ENCODE data around the gene DOK4. TPM values are rescaled to one million over a fixed set of nuclear protein-coding genes. Genes with fewer than 3 reads are reported as not detected.
"Not testable (repeated sequence)": the region's sequence is repeated elsewhere in the genome, so short reads cannot be mapped to it uniquely, and the experiment has no call there.

The DOK4 gene
- total RNA-seq, 1 experiment from 2014 or later, result 13.1 TPM

DNA sequence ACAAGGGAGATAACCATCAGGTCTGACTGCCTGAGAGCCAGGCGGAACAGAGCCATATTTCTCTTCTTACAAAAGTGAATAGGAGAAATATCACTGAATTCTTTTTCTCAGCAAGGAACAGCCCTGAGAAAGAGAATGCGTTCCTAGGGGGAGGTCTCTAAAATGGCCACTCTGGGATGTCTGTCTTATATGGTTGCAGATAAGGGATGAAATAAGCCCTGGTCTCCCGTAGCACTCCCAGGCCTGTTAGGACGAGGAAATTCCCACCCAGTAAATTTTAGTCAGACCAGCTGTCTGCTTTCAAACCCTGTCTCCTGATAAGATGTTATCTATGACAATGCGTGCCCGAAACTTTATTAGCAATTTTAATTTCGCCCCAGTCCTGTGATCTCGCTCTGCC is 46.3 kb downstream of the DOK4 start:
- H2BK12ac ChIP-seq (ENCODE audit: insufficient read length, low read depth, low read length); H4K5ac ChIP-seq (ENCODE audit: insufficient read length, low read depth, low read length); H2BK5ac ChIP-seq (ENCODE audit: insufficient read length, low read length); H3K23me2 ChIP-seq (ENCODE audit: insufficient read length, low read depth, low read length, poor library complexity, severe bottlenecking); H3K4ac ChIP-seq (ENCODE audit: low read depth, low read length); H3T11ph ChIP-seq (ENCODE audit: low read length); H3K56ac ChIP-seq (ENCODE audit: insufficient read length, low read depth, low read length); H3K27ac ChIP-seq (ENCODE audit: insufficient read length, low read depth, low read length); H3K27ac Mint-ChIP-seq; H3K27me3 Mint-ChIP-seq (ENCODE audit: low read depth); H4K20me1 ChIP-seq (ENCODE audit: control insufficient read depth, insufficient read depth, insufficient read length); H3K4me1 Mint-ChIP-seq; H3K79me2 ChIP-seq (ENCODE audit: insufficient read depth, low read length); H2AK5ac ChIP-seq (ENCODE audit: insufficient read length, low read length); H3K9me3 ChIP-seq (ENCODE audit: control insufficient read depth, low read depth, low read length); H3K4me3 Mint-ChIP-seq; H3K4me1 ChIP-seq (ENCODE audit: insufficient read depth, low read length); H2BK120ac ChIP-seq (ENCODE audit: low read depth, low read length, poor library complexity, severe bottlenecking); H4K8ac ChIP-seq (replicated peaks; ENCODE audit: insufficient read length, low read depth, low read length); H2BK20ac ChIP-seq (ENCODE audit: low read depth, low read length, poor library complexity, severe bottlenecking); H2AFZ ChIP-seq (ENCODE audit: low read length); H4K91ac ChIP-seq (ENCODE audit: insufficient read length, low read depth, low read length); H3K27me3 ChIP-seq (ENCODE audit: insufficient read depth, low read length); H3K9ac ChIP-seq (ENCODE audit: extremely low read depth, insufficient read length, low read length); H3K79me1 ChIP-seq (ENCODE audit: insufficient read depth, low read depth, low read length, poor library complexity, severe bottlenecking); H3K14ac ChIP-seq (ENCODE audit: insufficient read depth, low read length); H2BK15ac ChIP-seq (ENCODE audit: low read depth, low read length); H3K4me2 ChIP-seq (ENCODE audit: insufficient read depth, insufficient read length, low read length); DNase-seq; H3K18ac ChIP-seq (ENCODE audit: insufficient read length, low read depth, low read length); H3K23ac ChIP-seq (ENCODE audit: insufficient read length, low read depth, low read length): not testable (repeated sequence)
- no CpG with 5 or more reads among the region's 8 CpGs for WGBS (ENCODE audit: extremely low coverage, insufficient read length, low lambda C conversion rate)
- Mint-ChIP-seq H3K9me3 (peaks cover 12 to 18% of the 10 kb centered on the region in 2 experiments; a peak in 4 of 5 replicates), H3K36me3 (ENCODE audit: insufficient read depth in 1 of 3, low read depth in 3 of 3) (peaks cover 41 to 62% (median 51%) of the 10 kb centered on the region in 3 experiments)

Data from H9 (cell line).